HG03159 (cell line): ENCODE data around the gene NHLH2.

ENCODE experiments used
- ATAC-seq: cut with Tn5 transposase; IDR thresholded peaks from one replicate; pipeline ENCODE4 v1.9.1; 2021; ENCODE audit warnings: mild to moderate bottlenecking, moderate library complexity; ENCODE audit not compliant: unreplicated experiment

The NHLH2 gene

GRCh38 chr1:115838431-115839028, 2.4 kb downstream of the NHLH2 start:
- no peak for ATAC-seq

DNA sequence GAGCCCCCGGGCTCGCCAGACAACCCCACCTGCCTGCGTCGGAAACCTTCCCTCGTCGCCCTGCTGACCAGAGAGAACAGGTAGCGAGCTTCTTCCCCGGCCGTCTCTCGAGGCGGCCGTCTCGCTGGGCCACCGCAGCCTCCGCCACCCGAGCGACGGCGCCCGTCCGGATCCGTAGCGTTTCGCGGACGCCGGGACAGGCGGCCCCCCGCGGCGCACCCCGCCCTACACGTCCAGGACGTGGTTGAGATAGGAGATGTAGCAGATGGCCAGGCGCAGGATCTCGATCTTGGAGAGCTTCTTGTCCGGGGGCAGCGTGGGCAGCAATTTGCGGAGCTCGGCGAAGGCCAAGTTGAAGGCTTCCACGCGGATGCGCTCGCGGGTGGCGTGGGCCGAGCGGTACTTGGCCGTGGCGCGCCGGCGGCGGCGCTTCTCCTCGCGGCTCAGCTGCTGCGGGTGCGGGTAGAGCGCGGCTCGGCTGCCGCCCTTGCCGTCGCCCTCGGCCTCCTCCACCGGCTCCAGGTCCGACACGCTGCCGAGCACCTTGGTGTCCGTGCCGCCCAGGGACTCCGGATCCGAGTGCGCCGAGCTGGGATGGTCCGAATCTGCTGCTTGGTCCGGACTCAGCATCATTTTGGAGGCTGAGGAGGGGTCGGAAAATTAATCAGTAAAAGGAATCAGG, 3.0 kb downstream of the NHLH2 start:
- ATAC-seq, result no peak

DNA sequence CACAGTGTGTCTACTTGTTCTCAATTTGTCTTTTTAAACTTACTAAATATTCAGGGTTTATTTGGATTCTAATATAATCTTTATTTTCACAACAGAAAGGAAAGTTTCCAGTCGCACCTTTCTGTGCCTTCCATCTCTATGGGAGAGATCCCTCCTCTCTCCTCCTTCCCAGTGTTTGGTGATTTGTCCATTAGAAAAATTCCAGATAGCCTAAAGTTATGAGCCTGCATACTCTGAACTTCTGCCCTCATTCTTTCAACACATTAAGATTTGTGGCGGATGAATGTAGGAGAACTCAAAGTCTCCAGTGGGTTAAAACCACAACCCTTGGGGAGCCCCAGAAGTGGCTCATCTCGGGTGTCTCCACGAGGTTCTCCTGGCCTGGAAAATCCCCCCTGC, 3.6 kb downstream of the NHLH2 start:
- no peak for ATAC-seq

DNA sequence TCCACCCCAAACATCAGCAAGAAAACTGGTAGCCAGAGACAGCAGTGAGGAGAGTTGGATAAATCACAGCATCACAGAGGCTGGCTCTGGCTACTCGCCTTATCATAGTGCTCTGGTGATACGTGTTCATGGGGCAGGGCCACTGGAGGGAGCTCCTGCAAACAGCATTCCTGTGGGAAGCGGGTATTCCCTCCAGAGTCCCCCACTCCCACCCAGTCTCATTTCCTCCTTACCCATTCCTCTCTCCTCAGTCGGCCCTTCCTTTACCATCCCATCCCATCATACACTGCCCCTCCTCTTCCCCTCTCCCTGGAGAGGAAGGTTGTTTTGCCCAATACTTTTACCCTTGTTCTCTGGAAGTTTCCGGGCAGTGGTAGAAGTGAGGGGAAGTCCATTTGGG, 7.1 kb downstream of the NHLH2 start:
- ATAC-seq, result no peak

DNA sequence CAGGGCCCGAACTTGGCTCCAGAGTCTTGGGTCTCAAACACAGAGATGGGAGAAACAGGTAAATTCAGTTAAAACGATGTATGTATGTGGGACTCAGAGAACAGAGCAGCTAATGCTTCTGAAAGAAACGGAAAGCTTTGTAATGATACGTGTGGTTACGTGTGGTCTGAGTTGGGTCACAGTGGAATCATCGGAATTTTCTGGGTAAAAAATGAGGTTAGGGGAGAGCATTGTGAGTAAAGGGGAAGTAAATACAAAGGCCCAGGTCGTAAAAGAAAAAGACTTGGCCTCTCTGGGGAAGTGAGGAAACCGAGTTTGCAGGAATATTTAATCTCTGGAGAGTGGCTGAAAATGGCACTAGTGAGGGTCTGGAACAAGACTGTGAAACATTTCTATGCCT, 8.3 kb downstream of the NHLH2 start:
- no peak for ATAC-seq

- ATAC-seq, result no peak
These were observed 10.0 kb downstream of the NHLH2 start for GRCh38 chr1:115830963-115831362.

DNA sequence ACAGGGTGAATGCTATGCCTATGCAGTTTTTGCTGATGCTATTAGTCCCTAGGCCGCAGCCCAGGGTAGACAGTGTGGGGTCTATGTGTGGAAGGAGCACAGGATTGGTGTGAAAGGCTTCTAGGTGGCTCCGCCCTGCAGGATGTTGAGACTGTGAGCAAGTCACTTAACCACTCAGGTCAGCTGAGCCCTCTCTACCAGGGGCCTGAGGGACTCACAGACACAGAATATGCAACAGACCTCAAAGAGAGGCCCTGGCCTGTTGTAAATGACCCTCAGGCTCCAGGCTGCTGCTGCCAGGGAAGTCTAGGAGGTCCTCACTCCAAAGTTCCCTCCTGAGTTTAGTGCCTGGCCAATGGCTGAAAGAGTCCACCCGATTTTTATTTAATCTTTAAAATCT, 11.0 kb downstream of the NHLH2 start:
- ATAC-seq, result no peak

DNA sequence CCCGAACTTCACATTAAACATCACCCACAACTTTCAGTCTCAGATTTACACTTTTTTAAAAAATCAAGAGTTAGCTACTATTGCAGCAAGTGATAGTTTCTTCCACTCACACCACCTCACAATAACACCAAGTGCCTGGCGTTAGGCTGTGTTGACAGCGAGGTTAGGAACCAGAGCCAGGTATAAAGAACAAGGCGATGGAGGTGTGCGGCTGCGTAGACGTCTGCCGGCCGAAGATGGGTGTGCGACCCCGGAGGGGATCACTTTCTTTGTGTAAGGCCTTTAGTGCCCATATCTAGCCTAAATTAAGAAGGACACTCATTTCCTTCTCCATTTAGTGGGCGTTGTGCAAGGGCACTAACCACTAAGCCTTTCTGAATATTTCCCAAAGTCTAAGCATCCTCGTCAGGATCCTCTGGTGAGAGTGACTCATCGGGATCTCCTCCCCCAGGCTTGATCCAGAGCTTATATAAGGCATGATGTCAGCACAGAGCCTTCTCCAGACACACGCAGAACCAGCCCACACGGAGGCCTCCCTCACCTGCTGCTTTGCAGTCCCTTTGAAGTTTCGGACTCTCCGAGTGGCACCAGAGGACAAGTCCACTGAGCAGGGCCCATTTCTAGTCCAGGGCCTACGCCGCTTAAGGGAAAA, 11.8 kb downstream of the NHLH2 start:
- ATAC-seq, result no peak

DNA sequence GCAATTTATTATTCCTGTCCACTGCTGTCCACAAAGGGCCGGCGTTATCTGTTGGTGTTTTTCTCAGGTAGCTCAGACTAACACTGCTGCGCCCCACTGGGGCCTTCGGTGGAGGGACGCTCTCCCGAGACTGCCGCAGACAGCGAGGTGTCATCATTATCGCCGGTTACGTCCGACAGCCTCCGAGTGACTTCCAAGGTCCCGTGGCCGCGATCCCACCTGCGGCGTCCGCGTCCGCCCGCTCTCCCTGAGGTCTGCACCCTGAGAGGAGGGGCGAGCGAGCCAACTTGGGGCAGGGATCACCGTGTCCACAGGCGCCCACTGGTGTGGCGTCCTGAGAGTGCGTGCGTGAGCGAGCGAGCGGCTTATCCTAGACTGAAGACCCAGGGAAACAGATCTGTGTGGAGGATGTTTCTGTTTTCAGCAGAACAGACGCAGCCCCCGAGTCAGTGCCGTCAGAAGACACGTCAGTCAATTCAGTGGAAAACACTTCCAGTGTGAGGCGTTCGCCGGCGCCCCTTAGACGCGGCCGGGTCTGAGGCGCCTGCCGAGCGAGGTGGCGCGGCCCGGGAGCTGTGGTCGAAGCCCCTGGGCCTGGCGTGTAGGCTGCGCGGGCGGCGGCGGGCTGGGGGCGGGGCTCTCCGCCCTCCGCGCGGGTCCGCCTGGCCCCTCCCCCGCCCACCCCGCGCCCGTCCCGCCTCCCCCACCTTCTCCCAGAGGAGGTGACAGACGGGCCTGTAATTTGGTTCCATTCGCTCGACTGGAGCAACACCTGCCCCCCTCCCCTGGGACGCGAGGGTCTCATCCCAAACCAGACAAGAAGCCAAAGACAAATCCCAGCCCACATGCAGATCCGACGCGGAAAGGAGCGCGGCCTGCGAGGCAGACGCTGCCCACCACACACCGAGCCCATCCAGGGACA, 12.6 kb downstream of the NHLH2 start:
- no peak for ATAC-seq

DNA sequence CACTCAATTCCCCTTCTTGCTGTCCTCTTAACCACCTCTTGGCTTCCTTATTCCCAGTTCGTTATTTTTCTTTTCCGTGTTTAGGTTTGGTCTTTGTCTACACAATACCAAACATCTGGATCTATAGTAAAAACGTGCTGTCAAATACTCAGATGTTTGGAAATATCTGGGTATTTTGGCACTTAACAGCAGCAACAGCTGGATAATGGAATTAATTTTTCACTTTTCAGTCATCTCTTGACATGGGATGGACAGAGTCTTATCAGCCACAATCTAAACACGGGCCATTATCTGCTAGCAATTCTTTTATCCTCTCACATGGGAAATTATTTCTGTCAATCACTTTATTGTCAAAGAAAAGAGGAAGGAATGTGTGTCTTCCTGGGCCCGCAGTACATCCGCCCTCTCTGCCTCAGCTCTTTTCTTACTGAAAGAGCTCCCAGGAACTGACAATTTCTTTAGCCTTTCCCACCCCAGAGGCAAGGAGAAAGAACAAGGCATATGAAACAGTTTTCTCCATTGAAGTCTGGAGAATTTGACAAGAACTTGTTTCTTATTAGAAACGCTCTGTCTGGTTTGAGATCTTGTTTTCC, 13.4 kb downstream of the NHLH2 start:
- no peak for ATAC-seq

DNA sequence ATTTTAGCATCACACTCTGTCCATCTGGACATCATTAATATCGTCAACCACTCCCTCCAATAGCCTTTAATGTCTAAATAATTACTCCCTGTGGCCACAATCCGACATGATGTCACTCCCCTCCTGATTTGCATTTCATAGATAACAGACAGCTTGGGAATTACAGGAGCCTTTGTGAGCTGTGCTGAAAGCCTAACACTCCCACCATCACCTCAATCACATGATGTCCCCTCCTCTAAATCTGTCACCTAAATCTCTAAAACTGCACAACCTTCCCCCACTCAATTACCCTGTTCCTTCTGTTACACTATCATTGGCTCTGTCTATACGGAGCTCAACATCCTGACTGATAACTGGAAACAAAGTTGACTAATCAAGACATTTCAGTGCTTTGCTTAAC, 14.3 kb downstream of the NHLH2 start:
- ATAC-seq, result no peak

GRCh38 chr1:115822117-115822516, 18.8 kb downstream of the NHLH2 start:
- ATAC-seq, result no peak

DNA sequence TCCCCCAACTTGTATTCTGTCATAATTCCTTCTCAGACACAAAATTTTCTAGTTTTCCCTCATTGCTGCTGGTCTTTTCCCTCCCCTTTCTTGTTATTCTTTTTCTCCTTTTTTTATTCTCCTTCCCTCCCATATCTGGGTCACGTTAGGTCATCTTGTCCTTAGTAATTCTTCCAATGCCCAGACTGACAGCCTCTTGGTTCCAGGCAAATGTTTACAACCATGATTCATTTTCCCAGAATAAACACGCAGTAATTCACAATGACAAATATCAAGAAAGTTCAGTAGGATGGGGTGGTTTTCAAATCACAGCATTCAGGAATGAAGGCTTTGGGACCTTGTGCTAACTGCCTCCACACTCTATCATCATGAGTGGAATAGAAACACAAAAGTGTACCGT, 25.2 kb downstream of the NHLH2 start:
- ATAC-seq, result no peak

DNA sequence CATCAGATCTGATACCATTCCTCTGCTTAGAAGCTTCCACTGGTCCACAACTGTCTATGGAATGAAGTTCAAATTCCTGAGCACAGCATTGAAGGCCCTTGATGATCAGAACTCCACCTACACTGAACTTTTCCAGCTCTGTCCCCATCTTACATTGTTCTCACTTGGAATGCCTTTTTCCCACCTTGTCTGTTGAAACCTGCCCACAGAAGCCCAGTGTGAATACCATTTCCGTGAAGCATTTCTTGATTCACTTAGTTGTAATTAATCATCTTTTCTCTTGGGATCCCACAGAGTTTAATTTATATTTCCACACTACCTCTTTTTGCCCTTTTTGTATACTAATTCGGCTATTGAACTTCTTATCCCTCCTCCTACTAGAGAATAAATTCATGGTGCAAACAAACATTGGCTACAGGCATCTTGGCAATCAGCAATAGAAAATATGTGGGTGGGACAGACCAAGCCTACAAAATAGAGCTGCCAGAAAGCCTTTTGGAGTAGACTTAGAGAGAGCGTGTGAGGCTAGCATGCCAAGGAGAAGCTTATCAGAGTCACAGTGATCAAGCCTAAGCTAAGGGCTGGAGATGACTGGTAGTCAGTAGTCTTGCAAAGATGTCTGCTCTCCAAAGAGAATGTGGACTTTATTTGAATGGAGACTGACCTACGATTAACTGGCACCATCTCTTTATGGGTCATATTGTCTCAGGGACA, 26.1 kb downstream of the NHLH2 start:
- no peak for ATAC-seq

GRCh38 chr1:115813727-115814126, 27.2 kb downstream of the NHLH2 start:
- ATAC-seq, result no peak

DNA sequence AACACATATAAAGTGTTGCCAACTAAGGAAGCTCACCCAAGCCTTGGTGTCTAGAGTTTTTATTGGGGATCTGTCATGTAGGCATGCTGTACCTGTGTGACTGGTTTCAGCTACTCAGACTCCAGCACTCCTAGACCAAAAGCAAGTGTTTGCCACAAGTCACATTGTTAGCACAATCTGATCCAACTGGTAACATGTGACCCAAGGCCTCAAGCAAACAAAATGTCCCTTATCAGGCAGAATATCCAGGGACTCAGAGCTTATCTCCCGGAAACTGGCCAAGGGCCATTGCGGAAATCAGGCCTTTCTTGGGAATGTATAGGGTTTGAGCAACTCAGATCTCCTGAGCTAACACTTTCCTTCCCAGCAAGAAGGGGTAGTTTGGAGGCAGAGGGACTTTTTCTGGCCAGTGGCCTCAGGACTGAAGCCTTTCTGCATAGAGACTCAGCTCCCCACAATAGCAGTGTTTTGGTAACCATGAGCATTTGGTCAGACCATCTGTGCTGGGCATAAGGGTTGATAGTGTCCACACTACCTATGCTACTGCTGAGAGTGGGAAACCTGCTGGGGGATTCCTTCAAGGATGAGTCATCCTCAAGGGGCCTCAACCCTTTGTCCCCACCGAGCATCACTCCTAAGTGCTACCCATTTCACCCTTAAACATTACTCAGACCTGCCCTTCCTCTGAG, 29.6 kb downstream of the NHLH2 start:
- ATAC-seq, result no peak

DNA sequence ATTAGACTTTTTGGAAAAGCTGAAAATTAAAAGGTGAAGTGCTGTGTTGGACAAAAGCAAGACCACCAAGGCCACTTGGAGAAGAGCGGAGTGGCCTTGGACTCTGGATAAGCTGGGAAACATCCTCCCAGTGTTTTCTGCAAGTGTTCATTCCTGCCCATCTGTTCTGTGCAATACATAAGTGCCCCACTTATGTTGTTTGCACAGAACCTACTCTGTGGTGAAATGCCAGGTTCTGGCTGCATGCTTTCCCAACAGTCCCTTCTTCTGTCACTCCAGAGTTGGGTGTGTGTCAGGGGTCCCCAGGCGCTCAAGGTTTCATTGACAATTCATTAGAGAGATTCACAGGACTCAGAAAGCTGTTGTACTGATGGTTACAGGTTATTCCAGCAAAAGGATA, 30.3 kb downstream of the NHLH2 start:
- ATAC-seq, result no peak

GRCh38 chr1:115809847-115810246, 31.1 kb downstream of the NHLH2 start:
- no peak for ATAC-seq

- ATAC-seq, result no peak
These were observed 31.9 kb downstream of the NHLH2 start for GRCh38 chr1:115809076-115809475.

DNA sequence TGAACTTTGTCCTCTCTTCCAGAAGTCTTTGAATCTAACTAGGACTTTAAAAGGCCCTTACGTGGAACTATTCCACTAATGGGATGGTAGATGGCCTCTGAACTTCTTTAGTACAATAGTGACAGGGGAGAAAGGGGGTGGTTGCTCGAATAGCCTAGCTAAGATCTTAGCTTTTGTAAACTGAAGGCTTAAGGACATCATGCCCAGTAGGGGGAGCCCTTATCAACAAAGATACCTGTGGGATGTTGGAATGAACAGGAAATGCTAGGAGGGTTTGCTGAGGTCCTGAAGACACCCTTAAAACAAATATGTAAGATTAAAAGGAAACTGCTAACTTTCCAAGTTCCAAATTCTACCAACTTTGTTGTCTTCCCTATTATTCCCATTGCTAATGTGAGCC, 33.2 kb downstream of the NHLH2 start:
- peak; percentile 90 for ATAC-seq
